ENCODE measurements around the gene CAMKK2.
"Not testable (repeated sequence)": the region's sequence is repeated elsewhere in the genome, so short reads cannot be mapped to it uniquely, and the experiment has no call there.

Gene CAMKK2

DNA sequence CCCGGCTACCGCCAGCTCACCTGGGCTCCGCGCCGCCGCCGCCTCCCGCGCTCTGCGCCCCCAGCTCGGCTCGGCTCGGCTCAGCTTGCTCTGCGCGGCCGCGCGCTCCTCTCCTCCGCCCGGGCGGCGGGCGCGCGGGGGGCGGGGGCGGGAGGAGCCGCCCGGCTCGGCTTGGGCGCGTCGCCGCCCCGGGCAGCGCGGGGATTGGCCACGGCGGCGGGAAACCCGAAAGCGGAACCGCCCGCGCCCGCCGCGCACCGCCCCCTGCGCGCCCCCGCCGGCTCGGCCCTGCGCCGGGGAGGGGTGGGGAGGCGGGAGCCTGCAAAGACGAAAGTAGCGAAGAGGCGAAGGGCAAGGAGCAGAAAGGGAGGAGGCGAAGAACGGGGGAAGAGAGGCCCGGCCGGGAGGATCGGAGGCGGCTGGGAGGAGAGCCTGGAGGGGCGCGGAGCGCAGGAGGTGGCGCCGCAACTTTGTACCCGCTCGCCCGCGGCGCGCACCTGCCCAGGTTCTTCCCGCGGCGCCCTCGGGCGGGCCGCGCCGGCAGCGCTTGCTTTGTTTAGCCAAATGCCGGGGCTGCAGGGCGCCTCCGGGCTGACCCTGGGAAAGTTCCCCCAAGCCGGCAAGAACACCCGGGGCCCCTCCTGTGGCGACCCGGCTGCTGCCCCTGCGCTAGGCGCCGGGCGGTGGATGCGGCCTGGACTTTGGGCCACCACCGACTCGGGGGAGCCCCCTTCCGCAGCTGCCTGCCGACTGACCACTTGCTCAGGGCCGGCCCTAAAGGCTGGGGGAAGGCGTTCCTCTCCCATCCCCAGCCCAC is at the start of gene CAMKK2:
Gene CAMKK2, minus strand, starts transcription at position 92 of the 817 bp plus-strand sequence. CDS start 22,183 bp downstream, outside the sequence.
- peak; percentile 87 to 90 for DNase-seq

DNA sequence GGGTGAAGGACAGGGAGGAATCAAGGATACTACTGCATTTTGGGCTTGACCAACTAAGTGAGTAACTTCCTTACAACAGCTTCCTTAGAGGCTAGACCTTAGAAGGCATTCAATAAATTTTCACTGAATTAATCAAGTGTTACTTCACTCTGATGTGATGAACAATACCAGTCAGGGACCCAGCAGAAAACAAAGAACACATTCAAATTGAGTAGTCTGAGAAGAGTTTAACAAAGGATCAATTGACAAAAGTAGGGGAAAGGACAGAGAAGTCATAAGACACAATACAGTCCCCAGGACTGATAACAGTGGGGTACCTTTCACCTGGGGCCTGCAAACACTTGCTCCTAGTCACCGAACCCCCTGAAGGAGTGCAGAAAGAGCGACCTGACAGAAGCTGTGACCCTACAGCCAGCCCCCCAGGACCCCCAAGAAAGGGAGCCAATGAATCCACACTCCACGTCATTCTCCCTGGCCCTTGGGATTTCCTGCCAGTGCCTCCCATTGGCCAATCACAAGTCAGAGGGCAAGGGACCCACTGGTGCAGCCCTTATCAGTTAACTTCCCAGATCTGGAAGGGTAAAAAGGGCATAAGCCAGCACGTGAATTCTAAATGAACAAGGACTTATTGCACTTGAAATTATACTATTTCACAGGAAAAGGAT is 48.8 kb upstream of the CAMKK2 start:
- DNase-seq = no peak

DNA sequence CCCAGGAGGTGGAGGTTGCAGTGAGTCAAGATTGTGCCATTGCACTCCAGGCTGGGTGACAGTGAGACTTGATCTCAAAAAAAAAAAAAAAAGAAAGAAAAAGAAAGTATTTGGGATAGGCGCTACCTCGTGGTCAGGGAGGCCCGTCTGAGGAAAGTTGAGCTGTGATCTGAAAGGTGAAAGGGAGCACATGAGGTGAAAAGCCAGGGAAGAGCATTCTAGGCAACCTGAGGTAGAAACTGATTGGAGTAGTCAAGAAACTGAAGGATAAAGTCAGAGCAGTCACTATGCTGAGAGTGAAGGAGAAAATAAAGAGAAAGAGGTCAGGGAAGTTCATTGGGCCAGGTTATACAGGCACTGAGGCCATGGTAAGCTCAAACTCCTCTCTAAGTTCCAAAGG is 48.0 kb upstream of the CAMKK2 start:
- no peak for DNase-seq

DNA sequence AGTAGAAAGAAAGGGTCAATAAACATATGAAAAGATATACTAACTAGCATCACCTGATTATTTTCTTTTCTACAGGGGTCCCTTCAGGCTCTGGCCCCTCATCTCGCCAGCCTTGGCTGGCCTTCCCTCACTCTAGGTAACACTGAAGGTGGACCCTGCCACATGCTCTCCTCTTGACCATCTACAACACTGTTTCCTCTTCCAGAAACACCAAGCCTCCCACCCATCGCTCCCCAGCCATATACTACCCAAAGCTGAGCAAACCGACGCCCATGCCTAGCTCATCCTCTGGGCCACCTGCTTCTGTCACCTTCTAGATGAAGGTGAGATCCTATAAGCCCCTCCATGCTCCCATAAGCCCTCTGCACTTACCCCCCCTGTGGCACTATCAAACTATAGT is 40.9 kb upstream of the CAMKK2 start:
- no peak for DNase-seq

DNA sequence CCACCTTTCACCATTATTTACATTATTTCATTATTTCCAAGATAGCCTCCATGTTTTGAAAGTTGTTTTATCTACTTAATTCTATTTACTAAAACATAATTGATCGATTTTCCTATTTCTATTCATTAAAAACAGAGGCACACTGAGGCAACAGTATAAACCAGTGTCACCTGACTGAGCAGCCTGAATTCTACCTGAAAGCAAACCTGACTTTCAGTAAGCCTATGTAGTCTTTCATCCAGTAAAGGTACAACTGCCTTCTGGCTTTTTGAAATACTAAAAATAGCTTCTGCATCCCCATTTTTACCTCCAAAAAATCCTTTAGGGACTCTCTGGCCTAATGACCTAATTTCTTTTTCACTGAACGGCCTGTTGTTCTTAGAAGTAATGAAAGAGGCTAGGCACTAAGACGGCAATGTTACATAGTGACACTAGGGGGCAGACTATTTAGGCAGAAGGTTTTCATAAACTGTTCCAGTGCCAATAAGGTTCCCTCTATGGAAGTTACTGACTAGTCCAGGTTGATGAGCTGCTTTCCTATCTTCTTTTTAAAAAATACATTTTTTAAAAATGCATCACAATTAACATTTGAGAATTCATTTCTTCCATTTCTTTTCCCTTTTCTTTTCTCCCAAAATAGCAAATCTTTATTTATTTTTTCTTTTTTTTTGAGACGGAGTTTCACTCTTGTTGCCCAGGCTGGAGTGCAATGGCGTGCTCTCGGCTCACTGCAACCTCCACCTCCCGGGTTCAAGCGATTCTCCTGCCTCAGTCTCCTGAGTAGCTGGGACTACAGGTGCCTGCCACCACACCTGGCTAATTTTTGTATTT is 38.2 kb upstream of the CAMKK2 start:
- no peak for DNase-seq

DNA sequence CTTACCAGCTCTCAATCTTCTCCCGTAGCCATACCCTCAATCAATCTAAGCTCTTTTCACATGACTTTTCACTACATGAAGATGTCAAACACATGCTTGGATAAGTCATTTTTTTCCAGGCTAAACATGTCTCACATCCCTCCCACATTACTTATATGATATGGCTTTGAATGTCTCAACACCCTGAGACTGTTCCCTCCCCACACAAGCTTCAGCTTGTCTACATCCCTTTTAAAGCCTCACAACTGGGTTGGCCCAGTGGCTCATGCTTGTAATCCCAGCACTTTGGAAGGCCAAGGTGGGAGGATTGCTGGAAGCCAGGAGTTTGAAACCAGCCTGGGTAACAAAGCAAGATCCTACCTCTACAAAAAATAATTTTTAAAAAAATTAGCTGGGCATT is 37.2 kb upstream of the CAMKK2 start:
- no peak for DNase-seq

DNA sequence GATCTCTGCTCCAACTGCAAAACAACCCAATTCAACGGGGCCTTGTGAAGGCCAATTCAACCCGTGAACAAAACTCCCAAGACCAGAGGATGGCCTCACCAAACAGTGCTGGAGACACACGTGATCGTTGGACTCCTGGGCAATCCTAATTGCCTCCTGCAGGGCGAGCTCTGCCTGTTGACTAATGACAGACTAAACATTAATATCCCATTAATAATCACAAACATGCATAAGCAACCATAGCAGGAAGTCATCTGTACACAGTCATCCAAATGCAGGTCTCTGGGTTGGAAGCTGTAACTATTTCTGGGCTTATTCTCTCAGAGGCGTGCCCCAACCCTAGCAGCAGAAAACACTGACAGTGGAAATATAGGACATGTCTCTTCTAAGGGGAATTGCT is 34.7 kb upstream of the CAMKK2 start:
- DNase-seq = no peak

DNA sequence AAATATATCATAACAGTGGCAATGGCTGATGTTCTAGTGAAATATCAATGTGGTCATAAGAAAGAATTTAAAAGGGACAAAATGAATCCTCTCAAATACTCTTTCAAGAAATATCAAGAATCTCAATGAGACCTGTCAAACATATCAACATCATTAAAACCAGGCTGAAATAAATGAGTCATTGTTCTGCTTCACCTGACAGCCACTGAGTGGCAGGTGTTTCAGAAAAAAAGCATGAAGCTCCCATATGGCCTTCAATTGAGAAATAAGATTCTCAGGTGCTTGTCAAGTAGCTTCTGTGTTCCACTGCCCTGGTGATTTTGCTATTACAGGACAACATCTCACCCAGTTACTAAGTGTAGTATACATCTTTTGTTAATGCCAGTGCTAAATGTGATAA is 34.2 kb upstream of the CAMKK2 start:
- no peak for DNase-seq

DNA sequence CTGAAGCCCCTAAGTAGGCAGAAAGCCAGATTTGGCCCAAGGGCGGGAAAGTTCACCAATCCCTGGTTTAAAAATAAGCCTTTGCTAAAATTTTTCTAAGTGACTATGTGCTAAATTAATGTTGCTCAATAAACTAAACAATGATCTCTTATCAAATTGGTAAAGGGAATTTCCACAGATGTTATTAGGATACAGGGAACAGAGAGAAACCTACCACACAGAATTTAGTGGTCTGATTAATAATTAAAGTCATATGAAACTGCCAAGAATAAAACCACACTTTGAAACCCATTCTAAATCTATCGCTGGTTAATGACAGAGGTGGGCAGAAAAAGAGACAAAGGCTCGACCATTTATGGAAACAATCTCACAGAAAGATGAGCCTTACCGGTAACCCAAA is 33.7 kb upstream of the CAMKK2 start:
- DNase-seq = no peak

DNA sequence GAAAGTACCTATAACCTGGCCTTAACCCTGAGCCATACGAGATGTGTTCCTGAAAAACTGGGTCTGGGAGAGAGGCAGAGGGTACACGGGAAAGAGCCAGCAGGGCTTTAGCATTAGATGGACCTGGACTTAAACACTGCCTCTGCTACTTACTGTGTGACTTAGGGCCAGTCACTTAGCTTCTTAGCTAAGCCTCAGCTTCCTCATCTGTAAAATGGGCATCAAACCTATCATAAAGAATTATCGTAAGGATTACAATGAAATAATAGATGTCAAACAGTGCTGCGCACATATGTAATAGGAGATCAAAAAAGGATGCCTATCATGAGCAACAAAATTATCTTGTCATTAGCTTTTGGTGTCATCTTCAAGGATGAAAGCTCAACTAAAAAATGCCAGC is 32.1 kb upstream of the CAMKK2 start:
- DNase-seq = no peak

DNA sequence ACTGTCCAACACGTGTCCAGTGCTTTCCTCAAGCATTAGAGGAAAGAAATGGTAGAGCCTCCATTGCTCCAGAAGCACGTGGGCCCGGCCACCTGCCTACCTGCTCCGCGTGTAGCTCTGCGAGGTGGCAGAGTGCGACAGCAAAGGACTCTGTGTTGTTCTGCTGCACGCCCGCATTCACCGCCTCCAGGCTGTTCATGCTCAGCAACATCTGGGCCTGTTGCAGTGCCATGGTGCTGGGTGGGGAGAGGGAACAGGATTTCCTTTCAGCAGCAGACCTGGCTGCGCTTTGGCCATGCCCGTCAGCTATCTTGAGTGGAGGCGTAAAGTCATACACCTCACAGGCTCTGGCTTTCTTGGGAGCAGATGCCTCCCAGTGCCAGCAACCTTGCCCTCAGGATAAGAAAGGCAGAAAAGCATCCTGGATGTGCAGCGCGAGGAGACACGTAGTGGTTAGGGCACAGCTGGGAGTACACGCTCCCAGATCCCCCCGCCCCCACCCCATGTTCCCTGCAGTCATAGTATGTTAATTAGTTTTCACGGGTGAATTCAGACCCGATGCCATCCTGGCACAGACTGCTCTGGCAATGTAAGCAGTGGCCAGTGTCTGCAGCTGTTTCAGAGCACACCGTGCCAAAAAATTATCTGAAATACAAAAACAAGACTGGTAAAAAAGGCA is 30.6 kb upstream of the CAMKK2 start:
- no peak for DNase-seq

DNA sequence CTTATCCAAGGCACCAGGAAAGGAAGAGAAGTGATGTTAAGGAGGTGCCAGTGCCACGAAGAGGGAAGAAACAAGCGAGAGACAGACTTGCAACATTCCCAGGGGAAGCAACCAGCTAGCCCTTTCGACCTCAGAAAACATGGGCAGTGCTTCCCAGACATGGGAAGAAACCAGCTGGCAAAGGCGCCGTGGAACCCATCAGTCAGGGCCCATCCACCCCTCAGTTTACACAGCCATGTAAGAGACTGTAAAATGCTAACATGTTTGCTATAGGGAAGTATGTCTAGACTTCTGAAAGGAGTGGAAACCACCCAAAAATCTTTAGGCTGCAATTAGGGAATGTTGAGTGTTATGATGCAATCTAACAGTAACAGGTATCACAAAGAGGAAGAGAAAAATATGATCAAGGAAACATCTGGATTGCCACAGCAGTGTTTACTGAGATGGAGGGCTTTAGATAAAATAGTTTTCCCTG is 29.4 kb upstream of the CAMKK2 start:
- no peak for DNase-seq

DNA sequence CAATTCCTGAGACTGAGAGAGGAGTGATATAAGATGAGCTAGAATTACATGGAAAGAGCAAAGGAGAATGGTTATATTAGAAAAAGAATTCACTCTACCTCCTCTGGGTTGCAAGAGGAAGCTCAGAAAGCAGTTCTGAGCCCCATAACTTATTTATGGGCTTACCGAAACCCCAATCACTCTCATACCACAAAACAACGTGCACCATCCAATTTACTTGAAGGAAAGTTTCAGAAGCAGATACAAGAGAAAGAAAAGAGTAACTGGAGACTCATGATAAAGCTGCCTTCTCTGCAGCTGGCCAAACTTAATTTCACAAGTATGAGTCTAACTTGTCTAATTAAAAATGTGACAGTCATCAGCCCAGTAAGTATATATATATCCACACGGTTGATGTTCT is 27.4 kb upstream of the CAMKK2 start:
- no peak for DNase-seq

DNA sequence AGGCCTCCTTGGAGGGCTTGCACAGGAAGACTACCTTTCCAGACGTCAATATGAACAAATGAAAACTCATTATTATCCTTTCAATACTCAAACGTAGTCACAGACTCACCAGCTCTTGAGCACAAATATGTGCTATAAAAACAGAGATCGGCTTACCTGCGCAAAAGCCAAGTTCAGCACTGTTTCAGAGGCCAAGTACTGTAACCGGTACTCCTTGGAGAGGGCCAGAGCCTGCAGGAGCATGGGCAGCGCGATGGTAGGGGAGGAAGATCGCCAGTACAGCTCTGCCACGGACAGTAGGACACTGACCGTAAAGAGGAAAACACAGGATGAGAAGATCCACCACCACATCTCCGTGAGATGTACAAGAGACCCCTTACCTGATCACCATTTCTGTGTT is 21.6 kb upstream of the CAMKK2 start:
- no peak for DNase-seq

DNA sequence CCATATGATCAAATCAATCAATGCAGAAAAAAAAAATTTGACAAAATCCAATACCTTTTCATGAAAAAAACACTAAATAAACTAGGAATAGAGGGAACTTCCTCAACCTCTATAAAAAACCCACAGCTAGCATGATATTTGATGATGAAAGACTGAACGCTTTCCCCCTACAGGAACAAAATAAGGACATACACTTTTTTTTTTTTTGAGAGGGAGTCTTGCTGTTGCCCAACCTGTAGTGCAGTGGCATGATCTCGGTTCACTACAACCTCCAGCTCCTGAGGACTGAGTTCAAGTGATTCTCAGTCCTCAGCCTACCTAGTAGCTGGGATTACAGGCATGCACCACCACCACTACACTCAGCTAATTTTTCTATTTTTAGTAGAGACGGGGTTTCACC is 17.9 kb upstream of the CAMKK2 start:
- no peak for DNase-seq

DNA sequence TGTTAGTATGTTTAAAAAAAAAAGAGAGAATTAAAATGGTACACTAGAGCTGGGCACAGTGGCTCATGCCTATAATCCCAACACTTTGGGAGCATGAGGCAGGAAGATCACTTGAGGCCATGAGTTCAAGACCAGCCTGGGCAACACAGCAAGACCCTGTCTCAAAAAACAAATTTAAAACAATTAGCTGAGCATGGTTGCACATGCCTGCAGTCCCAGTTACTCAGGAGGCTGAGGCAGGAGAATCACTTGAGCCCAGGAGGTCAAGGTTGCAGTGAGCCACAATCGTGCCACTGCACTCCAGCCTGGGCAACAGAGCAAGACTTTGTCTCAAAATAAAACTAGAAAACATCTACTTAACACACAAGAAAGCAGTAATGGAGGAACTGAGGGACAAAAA is 13.7 kb upstream of the CAMKK2 start:
- DNase-seq = not testable (repeated sequence)

DNA sequence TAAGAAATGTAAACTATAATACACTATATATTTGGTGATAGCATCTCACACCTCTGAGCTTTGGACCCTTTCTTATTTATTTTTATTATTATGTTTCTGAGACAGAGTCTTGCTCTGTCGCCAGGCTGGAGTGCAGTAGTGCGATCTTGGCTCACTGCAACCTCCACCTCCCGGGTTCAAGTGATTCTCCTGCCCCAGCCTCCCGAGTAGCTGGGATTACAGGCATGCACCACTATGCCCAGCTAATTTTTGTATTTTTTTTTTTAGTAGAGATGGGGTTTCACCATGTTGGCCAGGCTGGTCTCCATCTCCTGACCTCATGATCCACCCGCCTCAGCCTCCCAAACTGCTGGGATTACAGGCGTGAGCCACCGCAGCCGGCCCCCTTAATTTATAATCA is 10.9 kb upstream of the CAMKK2 start:
- DNase-seq = not testable (repeated sequence)

DNA sequence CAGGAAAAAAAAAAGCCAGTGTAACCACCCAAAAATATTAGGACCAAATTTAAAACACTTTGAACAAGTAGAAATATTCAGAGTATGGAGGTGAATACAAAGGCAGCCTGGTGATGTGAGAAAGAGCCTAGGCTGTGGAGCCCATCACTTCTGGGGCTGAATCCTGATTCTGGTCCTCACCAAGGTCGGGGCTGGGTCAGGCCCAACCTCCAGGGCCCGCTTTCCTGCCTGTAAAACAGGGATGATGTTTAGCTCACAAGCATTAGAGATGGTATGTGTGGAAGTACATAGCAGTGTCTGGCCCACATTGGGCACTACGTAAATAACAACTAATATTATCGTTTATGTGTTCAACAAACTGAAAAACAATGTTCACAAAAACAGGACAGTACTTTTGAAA is 7.8 kb upstream of the CAMKK2 start:
- no peak for DNase-seq

DNA sequence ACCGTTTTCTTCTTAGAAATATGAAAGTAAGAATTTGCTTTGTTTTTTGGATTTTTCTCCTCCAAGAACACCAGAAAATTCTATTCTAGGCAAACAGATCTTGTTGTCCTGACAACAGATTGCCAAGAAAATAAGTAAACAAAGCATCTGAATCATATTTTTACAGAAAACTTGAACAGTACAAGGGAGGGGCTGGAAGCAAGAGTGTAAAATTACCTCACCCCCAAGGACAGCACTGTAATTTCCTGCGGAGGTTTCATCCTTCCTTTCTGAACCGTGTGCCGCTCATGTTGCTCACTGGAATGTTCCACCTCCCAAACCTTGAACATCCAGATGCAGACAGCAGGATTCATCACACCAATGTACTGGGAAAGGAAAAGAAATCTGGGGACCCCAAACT is 5.4 kb upstream of the CAMKK2 start:
- DNase-seq = no peak

DNA sequence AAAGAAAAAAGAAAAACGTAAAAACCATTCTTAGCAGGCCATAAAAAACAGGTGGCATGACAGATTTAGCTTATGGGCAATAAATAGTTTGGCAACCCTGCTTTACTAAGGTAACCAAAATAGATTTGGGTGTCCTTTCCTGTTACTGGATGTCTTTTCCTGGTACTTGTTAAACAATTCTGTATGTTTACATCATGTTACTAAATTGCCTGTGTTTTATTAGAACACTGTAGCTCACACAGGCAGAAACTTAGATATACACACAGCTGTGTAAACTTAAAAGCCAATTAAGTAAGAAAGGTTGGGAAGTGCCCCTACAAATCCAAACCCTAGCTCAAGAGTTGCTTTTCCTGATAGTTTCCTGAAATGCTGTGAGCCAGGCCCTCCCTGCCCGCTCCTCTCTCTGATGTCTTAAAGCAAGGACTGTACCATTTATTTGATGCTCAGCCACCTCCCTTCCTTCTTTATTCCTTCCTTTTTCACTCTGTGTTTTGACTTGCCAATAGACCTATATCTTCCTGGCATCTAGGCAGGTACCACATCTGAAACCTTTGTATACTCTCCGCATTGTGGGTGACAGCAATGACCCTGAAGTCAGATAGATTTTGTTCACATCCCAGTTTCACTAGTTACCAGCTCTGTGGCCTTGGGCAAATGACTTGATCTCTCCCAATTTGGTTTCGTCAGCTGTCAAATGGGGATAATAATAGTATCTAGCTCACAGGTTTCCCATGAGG is 3.7 kb upstream of the CAMKK2 start:
- no peak for DNase-seq

DNA sequence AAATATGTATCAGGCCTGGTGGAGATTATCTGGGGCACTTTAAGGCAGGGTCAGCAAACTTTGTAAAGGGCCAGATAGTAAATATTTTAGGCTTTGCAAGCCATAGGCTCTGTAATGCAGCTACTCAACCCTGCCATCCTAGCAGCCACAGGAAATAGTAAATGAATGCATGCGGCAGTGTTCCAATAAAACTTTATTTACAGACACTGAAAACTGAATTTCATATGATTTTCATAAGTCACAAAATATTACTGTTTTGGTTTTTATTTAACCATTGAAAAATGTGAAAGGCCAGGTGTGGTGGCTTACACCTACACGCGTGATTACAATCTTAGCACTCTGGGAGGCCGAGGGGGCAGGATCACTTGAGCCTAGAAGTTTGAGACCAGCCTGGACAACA is 3.2 kb upstream of the CAMKK2 start:
- no peak for DNase-seq

DNA sequence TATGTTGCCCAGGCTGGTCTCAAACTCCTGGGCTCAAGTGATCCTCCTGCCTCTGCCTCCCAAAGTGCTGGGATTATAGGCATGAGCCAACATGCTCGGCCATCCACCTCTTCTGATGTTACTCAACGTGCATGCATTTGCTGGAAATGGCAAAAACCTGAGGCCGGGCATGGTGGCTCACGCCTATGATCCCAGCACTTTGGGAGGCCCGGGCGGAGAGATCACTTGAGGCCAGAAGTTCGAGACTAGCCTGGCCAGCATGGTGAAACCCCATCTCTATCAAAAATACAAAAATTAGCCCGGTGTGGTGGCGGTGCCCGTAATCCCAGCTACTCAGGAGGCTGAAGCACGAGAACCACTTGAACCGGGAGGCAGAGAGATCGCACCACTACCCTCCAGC is 1.9 kb upstream of the CAMKK2 start:
- not testable (repeated sequence) for DNase-seq
